HG03139 (cell line): ENCODE data around the gene PANK2.
"Not testable (repeated sequence)": the region's sequence is repeated elsewhere in the genome, so short reads cannot be mapped to it uniquely, and the experiment has no call there.

ENCODE experiments used
- ATAC-seq: cut with Tn5 transposase; IDR thresholded peaks from one replicate; pipeline ENCODE4 v1.9.1; 2021; ENCODE audit not compliant: unreplicated experiment

PANK2 gene

GRCh38 chr20:3925899-3926638, 36.9 kb downstream of the PANK2 start:
- no peak for ATAC-seq

- no peak for ATAC-seq
Measured at GRCh38 chr20:3927486-3928291, 38.5 kb downstream of the PANK2 start.

- no peak for ATAC-seq
Measured at GRCh38 chr20:3929713-3930060, 40.5 kb downstream of the PANK2 start.

- ATAC-seq: no peak
Measured at GRCh38 chr20:3930265-3931206, 41.3 kb downstream of the PANK2 start.

GRCh38 chr20:3931664-3932063, 42.5 kb downstream of the PANK2 start:
- ATAC-seq: no peak

GRCh38 chr20:3932277-3932676, 43.1 kb downstream of the PANK2 start:
- ATAC-seq: no peak

- ATAC-seq: no peak
Measured at GRCh38 chr20:3932681-3933080, 43.5 kb downstream of the PANK2 start.

GRCh38 chr20:3933218-3933617, 44.0 kb downstream of the PANK2 start:
- no peak for ATAC-seq

GRCh38 chr20:3934624-3935023, 45.4 kb downstream of the PANK2 start:
- no peak for ATAC-seq

- no peak for ATAC-seq
Measured at GRCh38 chr20:3935295-3935955, 46.2 kb downstream of the PANK2 start.

GRCh38 chr20:3935956-3936340, 46.8 kb downstream of the PANK2 start:
- no peak for ATAC-seq

GRCh38 chr20:3937618-3938017, 48.4 kb downstream of the PANK2 start:
- ATAC-seq: no peak

GRCh38 chr20:3940905-3941304, 51.7 kb downstream of the PANK2 start:
- no peak for ATAC-seq

GRCh38 chr20:3946666-3947065, 57.5 kb downstream of the PANK2 start:
- not testable (repeated sequence) for ATAC-seq

- ATAC-seq: no peak
Measured at GRCh38 chr20:3964719-3965118, 75.5 kb downstream of the PANK2 start.

- no peak for ATAC-seq
Measured at GRCh38 chr20:3966571-3966970, 77.4 kb downstream of the PANK2 start.

- no peak for ATAC-seq
Measured at GRCh38 chr20:3970016-3970415, 80.8 kb downstream of the PANK2 start.

- ATAC-seq: no peak
Measured at GRCh38 chr20:3971145-3971544, 82.0 kb downstream of the PANK2 start.

GRCh38 chr20:3972161-3972560, 83.0 kb downstream of the PANK2 start:
- ATAC-seq: no peak

GRCh38 chr20:3972631-3973030, 83.4 kb downstream of the PANK2 start:
- not testable (repeated sequence) for ATAC-seq

GRCh38 chr20:3973705-3974104, 84.5 kb downstream of the PANK2 start:
- no peak for ATAC-seq
